ENCODE measurements around the gene DTNB. TPM values are rescaled to one million over a fixed set of nuclear protein-coding genes. Genes with fewer than 3 reads are reported as not detected.

DTNB gene
- total RNA-seq, 2 experiments from 2014 or later = 27.3 to 29.1 TPM

- H3K36me3 Mint-ChIP-seq (ENCODE audit: low read depth) = peaks cover 7% of the 10 kb centered on the region
- ChIA-PET CTCF (no interaction called here), POLR2A (no interaction called here)
- no peaks in the 10 kb centered on the region for H3K4me1 Mint-ChIP-seq (ENCODE audit: low read depth)
- intact Hi-C loops (cut with micrococcal nuclease) = no loop called here
- ATAC-seq (no peak), DNase-seq (no peak)
- H3K27ac Mint-ChIP-seq = no peak overlapping the region
- H3K4me3 Mint-ChIP-seq = no peak overlapping the region
- TF ChIP-seq, protein P1, sequence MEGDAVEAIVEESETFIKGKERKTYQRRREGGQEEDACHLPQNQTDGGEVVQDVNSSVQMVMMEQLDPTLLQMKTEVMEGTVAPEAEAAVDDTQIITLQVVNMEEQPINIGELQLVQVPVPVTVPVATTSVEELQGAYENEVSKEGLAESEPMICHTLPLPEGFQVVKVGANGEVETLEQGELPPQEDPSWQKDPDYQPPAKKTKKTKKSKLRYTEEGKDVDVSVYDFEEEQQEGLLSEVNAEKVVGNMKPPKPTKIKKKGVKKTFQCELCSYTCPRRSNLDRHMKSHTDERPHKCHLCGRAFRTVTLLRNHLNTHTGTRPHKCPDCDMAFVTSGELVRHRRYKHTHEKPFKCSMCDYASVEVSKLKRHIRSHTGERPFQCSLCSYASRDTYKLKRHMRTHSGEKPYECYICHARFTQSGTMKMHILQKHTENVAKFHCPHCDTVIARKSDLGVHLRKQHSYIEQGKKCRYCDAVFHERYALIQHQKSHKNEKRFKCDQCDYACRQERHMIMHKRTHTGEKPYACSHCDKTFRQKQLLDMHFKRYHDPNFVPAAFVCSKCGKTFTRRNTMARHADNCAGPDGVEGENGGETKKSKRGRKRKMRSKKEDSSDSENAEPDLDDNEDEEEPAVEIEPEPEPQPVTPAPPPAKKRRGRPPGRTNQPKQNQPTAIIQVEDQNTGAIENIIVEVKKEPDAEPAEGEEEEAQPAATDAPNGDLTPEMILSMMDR (IDR thresholded peaks at IDR 0.05) = no peak
- no peaks in the 10 kb centered on the region for H3K27me3 Mint-ChIP-seq
- no peaks in the 10 kb centered on the region for H3K9me3 Mint-ChIP-seq
These were observed 238.0 kb downstream of the DTNB start for GRCh38 chr2:25435421-25435820.

GRCh38 chr2:25431604-25432003, 241.8 kb downstream of the DTNB start:
- TF ChIP-seq, protein P1 (IDR thresholded peaks at IDR 0.05) = no peak
- ATAC-seq (no peak), DNase-seq (no peak)
- intact Hi-C loops (cut with micrococcal nuclease) = no loop called here
- Mint-ChIP-seq H3K36me3 (ENCODE audit: low read depth) (peaks cover 13% of the 10 kb centered on the region), H3K4me3 (no peak overlapping the region), H3K27me3 (no peaks in the 10 kb centered on the region), H3K4me1 (ENCODE audit: low read depth) (no peaks in the 10 kb centered on the region), H3K27ac (no peak overlapping the region), H3K9me3 (no peaks in the 10 kb centered on the region)
- ChIA-PET CTCF (no interaction called here), POLR2A (no interaction called here)

DNA sequence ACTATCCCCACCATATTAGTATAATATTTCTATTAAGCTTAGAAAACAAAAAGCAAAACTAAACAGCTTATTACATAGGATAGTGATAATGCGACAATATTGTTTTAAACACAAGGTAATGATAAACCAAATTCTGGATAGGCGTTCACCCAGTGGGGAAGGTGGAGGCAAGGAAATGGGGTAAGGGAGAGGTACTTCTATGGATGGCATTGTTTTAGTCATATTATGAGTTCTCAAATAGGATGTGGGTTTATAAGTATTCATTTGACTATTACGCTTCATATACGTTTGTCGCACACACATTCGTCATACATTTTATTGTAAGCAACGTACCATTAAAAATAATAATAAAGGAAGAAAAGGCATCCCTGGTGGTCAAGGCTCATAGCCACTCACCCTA, 242.8 kb downstream of the DTNB start:
- Mint-ChIP-seq H3K27ac (no peak overlapping the region), H3K4me1 (ENCODE audit: low read depth) (no peaks in the 10 kb centered on the region), H3K9me3 (no peaks in the 10 kb centered on the region), H3K27me3 (no peaks in the 10 kb centered on the region), H3K36me3 (ENCODE audit: low read depth) (peaks cover 10% of the 10 kb centered on the region), H3K4me3 (no peak overlapping the region)
- intact Hi-C loops (cut with micrococcal nuclease) = no loop called here
- CTCF ChIA-PET = no interaction called here
- ATAC-seq = no peak
- TF ChIP-seq, protein P1 (IDR thresholded peaks at IDR 0.05) = no peak
- no peak for DNase-seq
- POLR2A ChIA-PET = no interaction called here

GRCh38 chr2:25426326-25426725, 247.1 kb downstream of the DTNB start:
- CTCF ChIA-PET = no interaction called here
- intact Hi-C loops (cut with micrococcal nuclease) = no loop called here
- TF ChIP-seq, protein P1 (IDR thresholded peaks at IDR 0.05) = no peak
- Mint-ChIP-seq H3K27ac (no peak overlapping the region), H3K4me3 (no peak overlapping the region), H3K9me3 (no peaks in the 10 kb centered on the region), H3K36me3 (ENCODE audit: low read depth) (peaks cover 9% of the 10 kb centered on the region), H3K27me3 (no peaks in the 10 kb centered on the region), H3K4me1 (ENCODE audit: low read depth) (no peaks in the 10 kb centered on the region)
- POLR2A ChIA-PET = no interaction called here
- DNase-seq = no peak
- no peak for ATAC-seq

DNA sequence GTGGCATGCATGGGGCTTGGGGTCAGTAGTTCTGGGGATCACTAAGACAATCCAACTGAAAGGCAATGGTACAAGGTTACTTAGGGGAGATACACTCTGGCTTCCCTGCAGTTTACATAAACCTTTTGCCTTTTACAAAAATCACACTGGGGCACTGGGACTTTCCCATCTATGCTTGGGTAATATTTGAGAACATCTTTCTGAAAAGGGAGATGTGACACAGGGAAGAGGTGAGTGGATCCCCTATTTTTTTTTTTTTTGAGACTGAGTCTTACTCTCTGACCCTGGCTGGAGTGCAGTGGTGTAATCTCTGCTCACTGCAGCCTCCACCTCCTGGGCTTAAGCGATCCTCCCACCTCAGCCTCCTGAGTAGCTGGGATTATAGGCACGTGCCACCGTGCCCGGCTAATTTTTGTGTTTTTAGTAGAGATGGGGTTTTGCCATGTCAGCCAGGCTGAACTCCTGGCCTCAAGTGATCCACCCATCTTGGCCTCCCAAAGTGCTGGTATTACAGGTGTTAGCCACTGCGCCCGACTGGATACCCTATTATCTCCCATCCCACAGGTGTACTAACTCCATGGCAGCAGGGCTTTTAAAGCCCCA, 248.8 kb downstream of the DTNB start:
- H3K36me3 Mint-ChIP-seq (ENCODE audit: low read depth) = peaks cover 9% of the 10 kb centered on the region
- POLR2A ChIA-PET = no interaction called here
- H3K27ac Mint-ChIP-seq = no peak overlapping the region

More for the DNA sequence above, 248.8 kb downstream of the DTNB start:
- CTCF ChIA-PET = no interaction called here
- H3K4me1 Mint-ChIP-seq (ENCODE audit: low read depth) = peaks cover 3% of the 10 kb centered on the region
- DNase-seq (no peak), ATAC-seq (no peak)
- no peaks in the 10 kb centered on the region for H3K9me3 Mint-ChIP-seq
- no peak overlapping the region for H3K4me3 Mint-ChIP-seq
- TF ChIP-seq, protein P1 (IDR thresholded peaks at IDR 0.05) = no peak
- no peaks in the 10 kb centered on the region for H3K27me3 Mint-ChIP-seq
- intact Hi-C loops (cut with micrococcal nuclease) = no loop called here
